Measurements from ENCODE around the gene C5.

DNA sequence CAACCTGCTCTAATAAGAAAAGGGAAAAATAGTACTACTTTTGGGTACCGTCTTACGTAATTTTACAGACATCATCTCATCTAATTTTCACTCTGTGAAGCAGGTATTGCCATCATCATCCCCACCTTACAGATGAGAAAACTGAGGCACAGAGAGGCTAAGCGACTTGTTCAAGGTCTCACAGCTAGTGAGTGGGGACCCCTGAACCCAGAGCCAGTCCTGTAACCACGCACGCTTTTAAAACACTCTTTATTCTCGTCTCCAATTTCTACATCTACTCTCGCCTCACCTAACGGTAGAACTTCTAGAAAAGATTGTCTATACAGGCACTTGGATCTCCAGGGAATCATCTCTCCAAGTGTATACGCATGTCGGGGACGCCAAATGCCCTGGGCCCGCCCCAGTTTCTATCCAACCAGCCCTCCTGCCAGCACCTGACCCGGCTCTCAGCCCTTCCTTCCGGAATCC, 122.0 kb downstream of the C5 start:
- TF ChIP-seq POLR2A (IDR thresholded peaks at IDR 0.05): no peak
- TF ChIP-seq, protein P1, sequence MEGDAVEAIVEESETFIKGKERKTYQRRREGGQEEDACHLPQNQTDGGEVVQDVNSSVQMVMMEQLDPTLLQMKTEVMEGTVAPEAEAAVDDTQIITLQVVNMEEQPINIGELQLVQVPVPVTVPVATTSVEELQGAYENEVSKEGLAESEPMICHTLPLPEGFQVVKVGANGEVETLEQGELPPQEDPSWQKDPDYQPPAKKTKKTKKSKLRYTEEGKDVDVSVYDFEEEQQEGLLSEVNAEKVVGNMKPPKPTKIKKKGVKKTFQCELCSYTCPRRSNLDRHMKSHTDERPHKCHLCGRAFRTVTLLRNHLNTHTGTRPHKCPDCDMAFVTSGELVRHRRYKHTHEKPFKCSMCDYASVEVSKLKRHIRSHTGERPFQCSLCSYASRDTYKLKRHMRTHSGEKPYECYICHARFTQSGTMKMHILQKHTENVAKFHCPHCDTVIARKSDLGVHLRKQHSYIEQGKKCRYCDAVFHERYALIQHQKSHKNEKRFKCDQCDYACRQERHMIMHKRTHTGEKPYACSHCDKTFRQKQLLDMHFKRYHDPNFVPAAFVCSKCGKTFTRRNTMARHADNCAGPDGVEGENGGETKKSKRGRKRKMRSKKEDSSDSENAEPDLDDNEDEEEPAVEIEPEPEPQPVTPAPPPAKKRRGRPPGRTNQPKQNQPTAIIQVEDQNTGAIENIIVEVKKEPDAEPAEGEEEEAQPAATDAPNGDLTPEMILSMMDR (IDR thresholded peaks at IDR 0.05): no peak
- TF ChIP-seq POLR2AphosphoS5 (IDR thresholded peaks at IDR 0.05): no peak
- TF ChIP-seq EP300 (IDR thresholded peaks at IDR 0.05): no peak
